GM12878 (cell line): ENCODE measurements around the gene NKAP. TPM values are rescaled to one million over a fixed set of nuclear protein-coding genes. Genes with fewer than 3 reads are reported as not detected.

Experiments used
- CEBPB ChIP-seq, 2 experiments: fragments of 150-350 bp in 1 of 2; IDR thresholded peaks; 2 replicates each; pipeline ENCODE4 v1.6.1; 2012 to 2014; ENCODE audit warnings: low read depth in 2 of 2, low read length in 2 of 2, borderline replicate concordance in 1 of 2, inconsistent platforms in 1 of 2
- FOXM1 ChIP-seq: IDR thresholded peaks from 2 replicates; pipeline ENCODE4 v1.6.1; 2012; ENCODE audit warnings: low read depth, mild to moderate bottlenecking, inconsistent platforms, low read length, moderate library complexity
- POU2F2 ChIP-seq: IDR thresholded peaks from 3 replicates; pipeline ENCODE4 v1.6.1; 2011; ENCODE audit warnings: low read depth, mild to moderate bottlenecking, low read length, borderline replicate concordance
- SMARCA5 ChIP-seq: fragments of 450-650 bp; IDR thresholded peaks from 2 replicates; pipeline ENCODE4 v1.6.1; 2017; ENCODE audit warnings: mild to moderate bottlenecking
- ZNF274 ChIP-seq: IDR thresholded peaks from one replicate; pipeline ENCODE4 v1.8.0; 2011; ENCODE audit not compliant: insufficient read length, insufficient read depth
- polyA plus RNA-seq, 11 experiments: library from polyadenylated mRNA; depleted of rRNA in 4 of 11; unstranded in 6 of 11; stranded (reverse) in 5 of 11; fragments of >200 nt; fragmentation: Nextera tagmentation in 4 of 11; fragmentation: Illumina TruSeq in 1 of 11; extraction: Ambion mirVana in 4 of 11; extraction: Trizol in 1 of 11; gene quantifications; 1 replicate in 1 of 11; 2 replicates in 10 of 11; pipeline versions ENCODE4 v1.2.1 to v1.2.3, GENCODE V29; 2011 to 2016; ENCODE audit warnings: inconsistent platforms in 2 of 11, missing spikeins in 2 of 11, low read depth in 1 of 11
- total RNA-seq, 4 experiments: library from RNA; depleted of rRNA in 3 of 4; stranded (reverse); fragments of >200 nt in 3 of 4; fragmentation: Illumina TruSeq in 1 of 4; extraction: Trizol in 1 of 4; gene quantifications; 2 replicates each; pipeline versions ENCODE4 v1.2.1 to v1.2.3, GENCODE V29; 2013 to 2021
- TF ChIP-seq, protein P1 (sequence below): IDR thresholded peaks from 2 replicates; pipeline ENCODE4 v1.6.1; 2011; ENCODE audit warnings: mild to moderate bottlenecking, low read depth, low read length, moderate library complexity; ENCODE audit not compliant: insufficient replicate concordance
- TF ChIP-seq, protein P2 (sequence below): fragments of 450-650 bp; IDR thresholded peaks from 2 replicates; pipeline ENCODE4 v1.6.1; 2018; ENCODE audit warnings: mild to moderate bottlenecking, low read depth, moderate library complexity; ENCODE audit not compliant: partially characterized antibody
- TF ChIP-seq, protein P3 (sequence below): fragments of 450-650 bp; IDR thresholded peaks from 2 replicates; pipeline ENCODE4 v1.6.1; 2017; ENCODE audit warnings: mild to moderate bottlenecking, moderate library complexity
- TF ChIP-seq, protein P4 (sequence below), 3 experiments: IDR thresholded peaks in 2 of 3; conservative IDR thresholded peaks in 1 of 3; 2 replicates each; pipeline ENCODE4 v1.5.1; 2011; ENCODE audit warnings: low read depth in 3 of 3, low read length in 3 of 3, mild to moderate bottlenecking in 3 of 3, control low read depth in 2 of 3, moderate library complexity in 2 of 3, inconsistent platforms in 1 of 3, mixed read lengths in 1 of 3; ENCODE audit not compliant: control insufficient read depth in 2 of 3, insufficient read depth in 1 of 3; ENCODE audit errors: extremely low read depth in 1 of 3
- TF ChIP-seq, protein P5 (sequence below): fragments of 450-650 bp; formaldehyde crosslinking; IDR thresholded peaks from 2 replicates; pipeline ENCODE4 v1.5.0; 2022; ENCODE audit warnings: mild to moderate bottlenecking, missing genetic modification characterization

Gene NKAP
- total and polyA plus RNA-seq, 10 of the 15 experiments (the other 5 are each of a cell fraction or from before 2014, with no cell fraction given) = 2.4 to 6.9 (median 5.3) TPM

DNA sequence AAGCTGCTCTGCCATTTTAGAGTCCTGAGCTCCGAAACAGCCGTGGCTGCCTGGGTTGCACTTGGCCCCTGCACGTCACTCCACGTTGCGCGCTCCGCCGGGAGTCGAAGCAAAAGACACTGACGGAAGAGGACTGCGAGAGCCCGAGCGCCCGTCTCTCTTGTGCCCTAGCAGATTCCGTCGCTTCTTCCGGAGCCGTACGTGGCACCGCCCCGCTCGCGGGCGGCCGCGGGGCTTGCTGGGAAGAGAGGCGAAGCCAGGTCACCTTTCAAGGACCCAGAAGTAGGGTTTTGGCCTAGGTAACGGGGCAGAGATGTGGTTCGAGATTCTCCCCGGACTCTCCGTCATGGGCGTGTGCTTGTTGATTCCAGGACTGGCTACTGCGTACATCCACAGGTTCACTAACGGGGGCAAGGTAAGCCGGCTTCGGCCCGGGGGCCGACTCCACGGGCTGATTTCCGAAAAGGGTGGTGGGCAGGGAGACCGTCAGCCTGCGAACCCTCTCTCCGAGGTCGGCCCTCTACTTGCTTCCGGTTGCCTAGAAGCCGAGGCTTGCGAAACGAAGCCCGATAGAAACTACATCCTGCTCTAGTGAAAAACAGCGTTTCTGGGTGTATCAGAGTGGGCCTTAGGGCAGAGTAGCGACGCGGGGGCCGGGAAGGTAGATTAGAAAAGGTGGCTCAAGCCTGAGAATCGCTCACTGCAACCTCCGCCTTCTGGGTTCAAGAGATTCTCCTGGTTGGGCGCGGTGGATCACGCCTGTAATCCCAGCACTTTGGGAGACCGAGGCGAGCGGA lies 71.8 kb downstream of the NKAP start, which contains the start of the genes NDUFA1 and RNF113A (continued):
- TF ChIP-seq, protein P1, sequence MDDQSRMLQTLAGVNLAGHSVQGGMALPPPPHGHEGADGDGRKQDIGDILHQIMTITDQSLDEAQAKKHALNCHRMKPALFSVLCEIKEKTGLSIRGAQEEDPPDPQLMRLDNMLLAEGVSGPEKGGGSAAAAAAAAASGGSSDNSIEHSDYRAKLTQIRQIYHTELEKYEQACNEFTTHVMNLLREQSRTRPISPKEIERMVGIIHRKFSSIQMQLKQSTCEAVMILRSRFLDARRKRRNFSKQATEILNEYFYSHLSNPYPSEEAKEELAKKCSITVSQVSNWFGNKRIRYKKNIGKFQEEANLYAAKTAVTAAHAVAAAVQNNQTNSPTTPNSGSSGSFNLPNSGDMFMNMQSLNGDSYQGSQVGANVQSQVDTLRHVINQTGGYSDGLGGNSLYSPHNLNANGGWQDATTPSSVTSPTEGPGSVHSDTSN = peak; percentile 24
- TF ChIP-seq SMARCA5 (no peak), FOXM1 (no peak), POU2F2 (peak; percentile 55; the same call in 2 of the 3 replicates), ZNF274 (no peak), CEBPB (IDR thresholded peaks at IDR 0.05; ENCODE audit: borderline replicate concordance in 1 of 2, low read depth in 2 of 2, low read length in 2 of 2) (no peak)
- TF ChIP-seq, protein P2, sequence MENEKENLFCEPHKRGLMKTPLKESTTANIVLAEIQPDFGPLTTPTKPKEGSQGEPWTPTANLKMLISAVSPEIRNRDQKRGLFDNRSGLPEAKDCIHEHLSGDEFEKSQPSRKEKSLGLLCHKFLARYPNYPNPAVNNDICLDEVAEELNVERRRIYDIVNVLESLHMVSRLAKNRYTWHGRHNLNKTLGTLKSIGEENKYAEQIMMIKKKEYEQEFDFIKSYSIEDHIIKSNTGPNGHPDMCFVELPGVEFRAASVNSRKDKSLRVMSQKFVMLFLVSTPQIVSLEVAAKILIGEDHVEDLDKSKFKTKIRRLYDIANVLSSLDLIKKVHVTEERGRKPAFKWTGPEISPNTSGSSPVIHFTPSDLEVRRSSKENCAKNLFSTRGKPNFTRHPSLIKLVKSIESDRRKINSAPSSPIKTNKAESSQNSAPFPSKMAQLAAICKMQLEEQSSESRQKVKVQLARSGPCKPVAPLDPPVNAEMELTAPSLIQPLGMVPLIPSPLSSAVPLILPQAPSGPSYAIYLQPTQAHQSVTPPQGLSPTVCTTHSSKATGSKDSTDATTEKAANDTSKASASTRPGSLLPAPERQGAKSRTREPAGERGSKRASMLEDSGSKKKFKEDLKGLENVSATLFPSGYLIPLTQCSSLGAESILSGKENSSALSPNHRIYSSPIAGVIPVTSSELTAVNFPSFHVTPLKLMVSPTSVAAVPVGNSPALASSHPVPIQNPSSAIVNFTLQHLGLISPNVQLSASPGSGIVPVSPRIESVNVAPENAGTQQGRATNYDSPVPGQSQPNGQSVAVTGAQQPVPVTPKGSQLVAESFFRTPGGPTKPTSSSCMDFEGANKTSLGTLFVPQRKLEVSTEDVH = no peak
- TF ChIP-seq, protein P3, sequence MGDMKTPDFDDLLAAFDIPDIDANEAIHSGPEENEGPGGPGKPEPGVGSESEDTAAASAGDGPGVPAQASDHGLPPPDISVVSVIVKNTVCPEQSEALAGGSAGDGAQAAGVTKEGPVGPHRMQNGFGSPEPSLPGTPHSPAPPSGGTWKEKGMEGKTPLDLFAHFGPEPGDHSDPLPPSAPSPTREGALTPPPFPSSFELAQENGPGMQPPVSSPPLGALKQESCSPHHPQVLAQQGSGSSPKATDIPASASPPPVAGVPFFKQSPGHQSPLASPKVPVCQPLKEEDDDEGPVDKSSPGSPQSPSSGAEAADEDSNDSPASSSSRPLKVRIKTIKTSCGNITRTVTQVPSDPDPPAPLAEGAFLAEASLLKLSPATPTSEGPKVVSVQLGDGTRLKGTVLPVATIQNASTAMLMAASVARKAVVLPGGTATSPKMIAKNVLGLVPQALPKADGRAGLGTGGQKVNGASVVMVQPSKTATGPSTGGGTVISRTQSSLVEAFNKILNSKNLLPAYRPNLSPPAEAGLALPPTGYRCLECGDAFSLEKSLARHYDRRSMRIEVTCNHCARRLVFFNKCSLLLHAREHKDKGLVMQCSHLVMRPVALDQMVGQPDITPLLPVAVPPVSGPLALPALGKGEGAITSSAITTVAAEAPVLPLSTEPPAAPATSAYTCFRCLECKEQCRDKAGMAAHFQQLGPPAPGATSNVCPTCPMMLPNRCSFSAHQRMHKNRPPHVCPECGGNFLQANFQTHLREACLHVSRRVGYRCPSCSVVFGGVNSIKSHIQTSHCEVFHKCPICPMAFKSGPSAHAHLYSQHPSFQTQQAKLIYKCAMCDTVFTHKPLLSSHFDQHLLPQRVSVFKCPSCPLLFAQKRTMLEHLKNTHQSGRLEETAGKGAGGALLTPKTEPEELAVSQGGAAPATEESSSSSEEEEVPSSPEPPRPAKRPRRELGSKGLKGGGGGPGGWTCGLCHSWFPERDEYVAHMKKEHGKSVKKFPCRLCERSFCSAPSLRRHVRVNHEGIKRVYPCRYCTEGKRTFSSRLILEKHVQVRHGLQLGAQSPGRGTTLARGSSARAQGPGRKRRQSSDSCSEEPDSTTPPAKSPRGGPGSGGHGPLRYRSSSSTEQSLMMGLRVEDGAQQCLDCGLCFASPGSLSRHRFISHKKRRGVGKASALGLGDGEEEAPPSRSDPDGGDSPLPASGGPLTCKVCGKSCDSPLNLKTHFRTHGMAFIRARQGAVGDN = peak; percentile 64
- TF ChIP-seq, protein P4, sequence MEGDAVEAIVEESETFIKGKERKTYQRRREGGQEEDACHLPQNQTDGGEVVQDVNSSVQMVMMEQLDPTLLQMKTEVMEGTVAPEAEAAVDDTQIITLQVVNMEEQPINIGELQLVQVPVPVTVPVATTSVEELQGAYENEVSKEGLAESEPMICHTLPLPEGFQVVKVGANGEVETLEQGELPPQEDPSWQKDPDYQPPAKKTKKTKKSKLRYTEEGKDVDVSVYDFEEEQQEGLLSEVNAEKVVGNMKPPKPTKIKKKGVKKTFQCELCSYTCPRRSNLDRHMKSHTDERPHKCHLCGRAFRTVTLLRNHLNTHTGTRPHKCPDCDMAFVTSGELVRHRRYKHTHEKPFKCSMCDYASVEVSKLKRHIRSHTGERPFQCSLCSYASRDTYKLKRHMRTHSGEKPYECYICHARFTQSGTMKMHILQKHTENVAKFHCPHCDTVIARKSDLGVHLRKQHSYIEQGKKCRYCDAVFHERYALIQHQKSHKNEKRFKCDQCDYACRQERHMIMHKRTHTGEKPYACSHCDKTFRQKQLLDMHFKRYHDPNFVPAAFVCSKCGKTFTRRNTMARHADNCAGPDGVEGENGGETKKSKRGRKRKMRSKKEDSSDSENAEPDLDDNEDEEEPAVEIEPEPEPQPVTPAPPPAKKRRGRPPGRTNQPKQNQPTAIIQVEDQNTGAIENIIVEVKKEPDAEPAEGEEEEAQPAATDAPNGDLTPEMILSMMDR (IDR thresholded peaks at IDR 0.05 in 2 of 3, conservative IDR thresholded peaks at IDR 0.05 in 1 of 3; ENCODE audit: control insufficient read depth in 2 of 3, extremely low read depth in 1 of 3, insufficient read depth in 1 of 3, low read depth in 3 of 3, low read length in 3 of 3) = no peak
- TF ChIP-seq, protein P5, sequence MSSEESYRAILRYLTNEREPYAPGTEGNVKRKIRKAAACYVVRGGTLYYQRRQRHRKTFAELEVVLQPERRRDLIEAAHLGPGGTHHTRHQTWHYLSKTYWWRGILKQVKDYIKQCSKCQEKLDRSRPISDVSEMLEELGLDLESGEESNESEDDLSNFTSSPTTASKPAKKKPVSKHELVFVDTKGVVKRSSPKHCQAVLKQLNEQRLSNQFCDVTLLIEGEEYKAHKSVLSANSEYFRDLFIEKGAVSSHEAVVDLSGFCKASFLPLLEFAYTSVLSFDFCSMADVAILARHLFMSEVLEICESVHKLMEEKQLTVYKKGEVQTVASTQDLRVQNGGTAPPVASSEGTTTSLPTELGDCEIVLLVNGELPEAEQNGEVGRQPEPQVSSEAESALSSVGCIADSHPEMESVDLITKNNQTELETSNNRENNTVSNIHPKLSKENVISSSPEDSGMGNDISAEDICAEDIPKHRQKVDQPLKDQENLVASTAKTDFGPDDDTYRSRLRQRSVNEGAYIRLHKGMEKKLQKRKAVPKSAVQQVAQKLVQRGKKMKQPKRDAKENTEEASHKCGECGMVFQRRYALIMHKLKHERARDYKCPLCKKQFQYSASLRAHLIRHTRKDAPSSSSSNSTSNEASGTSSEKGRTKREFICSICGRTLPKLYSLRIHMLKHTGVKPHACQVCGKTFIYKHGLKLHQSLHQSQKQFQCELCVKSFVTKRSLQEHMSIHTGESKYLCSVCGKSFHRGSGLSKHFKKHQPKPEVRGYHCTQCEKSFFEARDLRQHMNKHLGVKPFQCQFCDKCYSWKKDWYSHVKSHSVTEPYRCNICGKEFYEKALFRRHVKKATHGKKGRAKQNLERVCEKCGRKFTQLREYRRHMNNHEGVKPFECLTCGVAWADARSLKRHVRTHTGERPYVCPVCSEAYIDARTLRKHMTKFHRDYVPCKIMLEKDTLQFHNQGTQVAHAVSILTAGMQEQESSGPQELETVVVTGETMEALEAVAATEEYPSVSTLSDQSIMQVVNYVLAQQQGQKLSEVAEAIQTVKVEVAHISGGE (CRISPR knock-in tag) = 0 out of 2 replicates have a peak, but pooled peaks have one; percentile 21
